Osteocyte (in vitro differentiated cells): ENCODE measurements around the gene C16orf96. TPM values are rescaled to one million over a fixed set of nuclear protein-coding genes. Genes with fewer than 3 reads are reported as not detected.

Experiments
- DNase-seq: peaks from one replicate; pipeline ENCODE4 v3.0.0; 2021; ENCODE audit warnings: mixed read lengths; ENCODE audit not compliant: unreplicated experiment; ENCODE audit errors: extremely low spot score
- H3K27ac Mint-ChIP-seq: one replicate; pipeline ENCODE4 v1.8.0; 2021; ENCODE audit warnings: mild to moderate bottlenecking, mixed read lengths; ENCODE audit not compliant: unreplicated experiment
- H3K27me3 Mint-ChIP-seq: one replicate; pipeline ENCODE4 v1.8.0; 2021; ENCODE audit warnings: mixed read lengths; ENCODE audit not compliant: unreplicated experiment
- H3K36me3 Mint-ChIP-seq: one replicate; pipeline ENCODE4 v1.8.0; 2021; ENCODE audit warnings: mixed read lengths; ENCODE audit not compliant: unreplicated experiment
- H3K4me1 Mint-ChIP-seq: one replicate; pipeline ENCODE4 v1.8.0; 2021; ENCODE audit warnings: mixed read lengths; ENCODE audit not compliant: unreplicated experiment
- H3K4me3 Mint-ChIP-seq: one replicate; pipeline ENCODE4 v1.8.0; 2021; ENCODE audit warnings: mild to moderate bottlenecking, moderate library complexity, mixed read lengths; ENCODE audit not compliant: unreplicated experiment
- H3K9me3 Mint-ChIP-seq: one replicate; pipeline ENCODE4 v1.8.0; 2021; ENCODE audit warnings: mixed read lengths; ENCODE audit not compliant: unreplicated experiment
- CTCF ChIP-seq: fragments of 200-600 bp; sonication (generic); IDR thresholded peaks from 2 replicates; pipeline ENCODE4 v1.5.0; 2021; ENCODE audit warnings: antibody characterized with exemption, mild to moderate bottlenecking, moderate library complexity
- total RNA-seq: library from RNA; stranded (reverse); gene quantifications from 2 replicates; pipeline ENCODE4 v1.2.1, GENCODE V29; 2021

The C16orf96 gene
- total RNA-seq, 1 donor from 2014 or later = 0.08 TPM

DNA sequence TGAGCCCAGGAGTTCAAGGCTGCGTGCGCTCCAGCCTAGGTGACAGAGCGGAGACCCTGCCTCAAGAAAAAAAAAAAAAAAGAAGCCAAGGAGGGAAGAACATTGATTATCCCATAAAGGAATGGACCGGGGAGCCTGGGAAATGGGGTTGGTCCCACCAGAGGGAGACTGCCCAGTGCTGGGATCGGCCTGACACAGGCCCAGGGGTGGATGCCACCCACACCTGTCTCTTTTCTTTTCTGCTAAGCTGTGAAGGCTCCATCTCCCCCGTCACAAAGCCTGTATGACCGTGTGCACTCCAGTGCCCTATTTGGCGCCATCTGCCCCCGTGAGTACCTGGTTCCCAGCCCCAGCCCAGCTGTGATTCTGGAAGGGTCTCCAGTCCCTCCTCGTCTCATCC, 42.9 kb downstream of the C16orf96 start:
- no peak for TF ChIP-seq CTCF
- no peak overlapping the region for H3K4me3 Mint-ChIP-seq

DNA sequence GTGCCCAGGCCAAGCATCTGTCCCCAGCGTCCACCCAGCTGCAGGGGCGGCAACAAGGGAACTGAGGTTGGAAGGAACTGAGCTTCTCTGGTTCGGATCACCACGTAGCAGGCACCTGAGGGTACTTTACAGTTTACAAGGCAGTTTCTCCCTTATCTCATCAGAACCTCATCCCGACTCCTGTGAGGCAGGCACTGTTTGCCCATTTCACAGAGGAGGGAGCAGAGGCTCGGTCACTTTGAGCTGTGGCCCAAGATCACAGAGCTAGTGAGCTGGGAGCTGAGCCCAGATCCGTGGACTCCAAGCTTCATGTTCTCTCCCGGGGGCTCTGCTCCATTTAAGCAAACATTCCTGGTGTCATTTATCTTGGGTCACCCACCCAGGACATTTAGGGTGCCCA, 43.4 kb downstream of the C16orf96 start:
- peaks cover 15% of the 10 kb centered on the region for H3K27me3 Mint-ChIP-seq
- no peaks in the 10 kb centered on the region for H3K4me1 Mint-ChIP-seq
- no peak for TF ChIP-seq CTCF
- H3K4me3 Mint-ChIP-seq = no peak overlapping the region
- no peaks in the 10 kb centered on the region for H3K9me3 Mint-ChIP-seq
- DNase-seq = no peak
- no peak overlapping the region for H3K27ac Mint-ChIP-seq
- no peaks in the 10 kb centered on the region for H3K36me3 Mint-ChIP-seq

More for the DNA sequence above, 42.9 kb downstream of the C16orf96 start:
- DNase-seq = no peak
- no peaks in the 10 kb centered on the region for H3K4me1 Mint-ChIP-seq
- H3K36me3 Mint-ChIP-seq = no peaks in the 10 kb centered on the region
- no peak overlapping the region for H3K27ac Mint-ChIP-seq
- no peaks in the 10 kb centered on the region for H3K9me3 Mint-ChIP-seq
- peaks cover 15% of the 10 kb centered on the region for H3K27me3 Mint-ChIP-seq

DNA sequence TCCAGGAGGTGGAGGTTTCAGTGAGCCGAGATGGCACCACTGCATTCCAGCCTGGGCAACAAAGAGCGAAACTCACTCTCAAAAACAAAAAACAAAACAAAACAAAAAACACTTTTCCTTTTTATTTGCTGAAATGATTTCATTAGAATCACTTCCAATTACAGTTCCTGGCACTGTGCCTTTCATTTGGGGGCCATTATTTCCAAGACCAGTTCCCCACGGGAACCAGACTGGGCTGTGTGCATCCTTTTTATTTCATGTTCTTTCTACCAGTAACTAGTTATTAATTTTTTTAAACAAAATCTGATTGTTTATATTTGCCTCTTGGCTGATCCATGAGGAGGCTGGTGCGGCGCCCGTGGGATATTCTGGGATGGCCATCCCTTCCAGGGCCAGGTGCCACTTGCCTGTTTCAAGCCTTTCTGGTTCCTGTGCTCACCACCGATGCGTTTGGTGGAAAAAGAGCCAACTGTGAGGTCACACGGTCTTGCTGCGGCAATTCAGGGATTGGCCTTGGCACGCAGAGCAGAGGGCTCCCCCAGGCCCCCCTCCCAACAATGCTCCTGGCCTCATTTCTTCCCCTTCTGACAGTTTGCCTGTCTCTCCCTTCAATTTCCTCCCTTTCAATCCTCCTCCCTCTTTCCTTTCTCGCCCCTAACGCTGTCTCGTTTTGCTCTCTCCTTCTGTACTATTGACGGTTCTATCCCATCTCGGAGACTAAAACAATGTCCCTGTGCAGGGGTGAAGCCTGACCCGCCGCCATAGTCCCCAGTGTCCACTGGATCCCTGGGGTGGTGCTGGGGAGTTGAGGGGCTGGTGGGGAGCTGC, 45.1 kb downstream of the C16orf96 start:
- no peaks in the 10 kb centered on the region for H3K4me1 Mint-ChIP-seq
- TF ChIP-seq CTCF = no peak
- H3K27me3 Mint-ChIP-seq = peaks cover 12% of the 10 kb centered on the region
- H3K36me3 Mint-ChIP-seq = no peaks in the 10 kb centered on the region
- H3K27ac Mint-ChIP-seq = no peak overlapping the region
- no peak overlapping the region for H3K4me3 Mint-ChIP-seq
- H3K9me3 Mint-ChIP-seq = no peaks in the 10 kb centered on the region
- DNase-seq = no peak

DNA sequence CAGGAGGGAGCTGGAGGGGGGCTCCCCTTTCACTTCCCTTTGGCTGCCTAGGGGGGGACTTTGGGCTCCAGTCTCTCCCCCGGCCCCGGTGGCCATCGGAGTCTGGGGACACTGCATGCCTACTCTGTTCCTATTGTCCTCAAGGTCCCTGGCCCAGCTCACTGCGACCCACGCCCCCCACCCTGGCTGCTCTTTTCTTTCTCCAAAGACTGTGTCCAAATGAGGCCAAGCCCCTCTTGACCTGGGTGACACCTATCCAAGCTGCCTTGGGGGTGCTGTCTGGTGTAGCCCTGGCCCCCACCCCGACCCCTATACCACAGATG, 45.7 kb downstream of the C16orf96 start:
- peaks cover 12% of the 10 kb centered on the region for H3K27me3 Mint-ChIP-seq
- no peak for DNase-seq
- no peak overlapping the region for H3K27ac Mint-ChIP-seq
- H3K4me1 Mint-ChIP-seq = no peaks in the 10 kb centered on the region
- no peaks in the 10 kb centered on the region for H3K9me3 Mint-ChIP-seq
- no peak overlapping the region for H3K4me3 Mint-ChIP-seq
- no peaks in the 10 kb centered on the region for H3K36me3 Mint-ChIP-seq
- TF ChIP-seq CTCF = no peak

DNA sequence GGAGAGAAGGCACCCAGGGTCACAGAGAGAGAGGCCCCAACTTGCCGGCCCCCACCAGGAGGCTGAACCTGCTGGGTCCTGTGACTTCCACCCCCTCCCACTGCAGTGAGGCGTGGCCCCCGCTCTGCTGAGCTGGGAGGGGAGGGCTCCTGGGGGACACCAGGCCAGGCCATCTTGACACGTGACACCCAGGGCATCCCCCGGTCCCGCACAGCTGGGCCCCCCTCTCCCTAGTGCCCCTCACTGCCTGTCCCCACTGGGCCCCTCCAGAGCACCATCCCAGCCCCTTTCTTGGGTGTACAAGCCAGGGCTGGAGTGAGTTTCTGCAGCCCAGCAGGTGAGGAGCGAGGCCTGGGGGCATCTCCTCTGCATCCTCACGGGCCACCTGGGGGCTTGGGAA, 46.2 kb downstream of the C16orf96 start:
- Mint-ChIP-seq H3K9me3 (no peaks in the 10 kb centered on the region), H3K4me3 (no peak overlapping the region), H3K27me3 (peaks cover 12% of the 10 kb centered on the region), H3K27ac (no peak overlapping the region), H3K36me3 (no peaks in the 10 kb centered on the region), H3K4me1 (no peaks in the 10 kb centered on the region)
- TF ChIP-seq CTCF = no peak
- no peak for DNase-seq
